Activated T-cell treated with anti-CD3 and anti-CD28 coated beads for 4 hours (primary cell): Measurements from ENCODE around the gene PARD3.

Source experiments
- DNase-seq: peaks from one replicate; pipeline ENCODE4 v3.0.0-alpha.2; 2020

The PARD3 gene

GRCh38 chr10:34480345-34480744, 334.8 kb downstream of the PARD3 start:
- DNase-seq: no peak

DNA sequence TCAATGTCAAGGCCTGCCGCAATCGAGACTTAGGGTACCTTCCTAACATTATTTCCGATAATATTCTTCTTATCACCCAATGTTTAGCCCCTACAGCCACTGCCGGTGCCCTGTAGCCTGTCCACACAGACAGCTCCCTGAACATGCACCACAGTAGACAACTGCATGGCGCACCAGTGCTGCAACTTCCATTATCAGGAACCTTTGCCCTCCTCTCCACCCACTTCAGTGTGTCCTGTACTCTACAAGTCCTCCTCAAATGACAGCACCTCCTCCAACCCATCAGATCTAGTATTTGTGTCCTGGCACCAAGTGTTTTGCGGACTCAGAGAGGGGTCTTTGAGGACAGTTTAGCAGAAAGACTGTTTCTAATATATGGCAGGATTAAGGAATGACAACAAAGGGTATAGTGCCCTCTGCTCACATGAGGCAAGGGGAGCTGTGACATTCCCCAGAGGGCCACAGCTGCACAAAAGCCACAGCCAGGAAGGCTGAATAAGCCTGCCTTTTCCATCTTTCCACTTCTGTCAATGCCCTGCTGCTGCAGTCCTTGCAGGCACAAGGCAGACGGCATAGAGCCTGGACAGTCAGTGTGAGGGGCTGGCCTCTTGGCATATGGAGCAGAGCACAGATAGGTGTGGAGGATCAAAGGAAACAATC, 335.4 kb downstream of the PARD3 start:
- DNase-seq: no peak

DNA sequence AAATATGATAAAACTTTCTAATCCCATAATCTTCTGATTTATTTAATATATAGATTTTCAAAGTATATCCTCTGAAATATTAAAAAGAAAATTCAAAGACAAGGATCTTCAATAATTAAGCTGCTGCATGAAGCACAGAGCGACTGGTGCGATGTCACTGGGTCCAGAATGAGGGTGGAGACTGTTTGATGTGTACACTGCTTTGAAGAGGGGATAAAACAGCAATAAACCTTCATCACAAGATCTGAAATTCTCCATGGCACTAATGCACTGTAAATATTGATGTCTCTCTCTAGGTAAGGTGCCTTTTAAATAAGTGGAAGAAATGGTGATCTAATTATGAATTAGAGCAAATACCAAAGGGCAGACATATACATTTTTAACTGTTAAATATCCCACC, 337.8 kb downstream of the PARD3 start:
- DNase-seq: no peak

DNA sequence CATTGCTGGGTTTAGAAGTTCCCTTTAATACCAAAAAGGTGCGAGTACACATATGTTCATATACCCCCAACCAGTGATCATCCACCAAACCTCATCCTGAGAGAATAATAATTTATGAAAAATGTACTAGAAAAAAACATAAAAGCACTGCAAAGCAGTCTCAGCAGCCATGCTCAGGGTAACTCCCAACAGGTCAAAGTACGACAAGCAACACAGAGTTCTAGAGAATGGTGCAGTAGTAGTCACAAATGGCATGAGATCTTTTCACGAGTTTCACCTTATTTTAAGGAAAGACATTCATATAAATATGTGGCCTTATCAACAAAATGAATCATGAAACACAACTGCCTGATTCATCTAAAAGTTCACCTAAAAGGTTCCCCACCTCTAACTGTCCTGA, 338.5 kb downstream of the PARD3 start:
- DNase-seq: no peak

DNA sequence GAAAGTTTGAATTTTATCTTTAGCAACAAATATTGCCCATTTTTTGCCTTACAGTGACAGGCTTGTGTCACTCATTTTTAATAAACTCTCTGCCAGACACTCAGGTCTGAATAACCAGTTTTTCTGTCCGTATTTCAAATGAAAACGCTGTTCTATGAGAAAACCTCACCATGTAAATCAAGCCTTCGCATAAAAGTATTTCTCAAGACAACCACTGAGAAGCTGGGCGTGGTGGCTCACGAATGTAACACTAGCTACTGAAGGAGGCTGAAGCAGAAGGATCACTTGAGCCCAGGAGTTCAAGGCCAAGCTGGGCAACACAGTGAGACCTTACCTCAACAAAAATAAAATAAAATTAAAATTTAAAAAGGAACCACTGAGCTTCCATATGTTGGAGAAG, 339.3 kb downstream of the PARD3 start:
- DNase-seq: no peak

DNA sequence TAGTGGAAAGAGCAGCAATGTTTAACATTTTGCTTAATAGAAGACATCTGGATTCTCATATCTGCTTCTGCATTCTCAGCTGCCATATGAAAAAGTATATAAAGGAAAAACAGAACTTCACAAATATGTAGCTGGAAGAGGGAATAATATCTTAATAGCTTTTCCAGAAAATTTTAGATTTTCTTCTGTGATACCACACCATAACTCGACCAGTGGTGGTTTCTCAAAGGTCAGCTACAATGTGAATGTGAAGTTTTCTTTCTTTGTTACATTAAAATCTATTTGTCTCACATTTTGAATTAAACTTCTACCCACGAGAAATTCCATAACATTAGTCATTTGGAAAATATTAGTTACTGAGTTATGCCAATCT, 339.8 kb downstream of the PARD3 start:
- no peak for DNase-seq

GRCh38 chr10:34474555-34475273, 340.4 kb downstream of the PARD3 start:
- DNase-seq: no peak

GRCh38 chr10:34474009-34474376, 341.1 kb downstream of the PARD3 start:
- no peak for DNase-seq

- no peak for DNase-seq
These were observed 341.7 kb downstream of the PARD3 start for GRCh38 chr10:34473174-34474008.

DNA sequence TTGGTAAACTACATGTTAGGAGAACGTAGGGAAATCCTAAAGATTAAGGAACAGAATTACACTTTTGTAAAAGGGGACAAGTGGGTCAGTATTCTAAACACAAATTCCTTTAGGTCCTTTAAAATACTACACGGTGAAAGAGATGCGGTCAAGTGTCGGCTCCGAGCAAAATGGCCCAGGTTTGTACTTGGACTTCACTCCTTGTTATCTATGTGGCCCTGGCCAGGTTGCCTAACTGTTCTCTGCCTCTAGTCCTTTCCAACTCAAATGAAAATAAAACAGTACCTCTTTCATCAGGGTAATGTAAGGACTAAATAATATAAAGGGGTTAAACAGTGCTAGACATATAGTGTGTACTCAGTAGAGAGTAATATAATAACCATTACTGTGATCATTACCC, 344.8 kb downstream of the PARD3 start:
- DNase-seq: no peak

DNA sequence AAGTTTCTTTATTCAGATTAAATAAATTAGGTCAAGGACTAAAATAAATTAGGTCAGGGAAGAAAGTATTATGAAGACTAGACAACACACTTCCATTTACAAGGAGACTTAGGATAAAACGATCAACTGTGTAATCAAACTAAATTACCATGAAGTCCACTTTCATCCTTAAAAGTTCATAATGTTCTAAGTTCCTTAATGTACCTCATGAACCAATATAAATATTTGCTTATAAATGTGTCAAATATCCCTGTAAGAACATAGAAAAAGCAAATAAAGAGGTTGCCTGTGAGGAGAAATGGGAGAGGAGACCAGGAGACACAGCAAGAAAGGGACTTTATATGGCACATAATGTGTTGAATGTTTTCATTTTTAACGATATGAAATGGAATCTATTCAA, 345.6 kb downstream of the PARD3 start:
- DNase-seq: no peak

- no peak for DNase-seq
These were observed 347.2 kb downstream of the PARD3 start for GRCh38 chr10:34467902-34468301.

GRCh38 chr10:34467364-34467763, 347.7 kb downstream of the PARD3 start:
- no peak for DNase-seq

GRCh38 chr10:34465678-34466077, 349.4 kb downstream of the PARD3 start:
- DNase-seq: no peak

DNA sequence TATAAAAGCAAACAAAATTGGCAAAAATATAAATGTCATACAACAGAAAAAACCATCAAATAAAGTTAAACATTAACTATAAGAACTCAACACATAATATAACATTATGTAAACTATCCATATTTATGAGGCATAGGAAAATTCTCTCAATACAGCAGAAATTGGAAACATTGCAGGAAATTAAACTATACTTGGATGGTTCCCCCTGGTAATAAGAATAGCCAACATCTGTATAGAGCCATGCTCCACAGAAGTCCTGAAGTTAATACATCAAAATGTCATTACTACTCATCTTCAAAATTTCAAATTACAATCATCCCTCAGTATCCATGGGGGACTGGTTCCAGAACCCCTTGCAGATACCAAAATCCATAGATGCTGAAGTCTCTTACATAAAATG, 350.5 kb downstream of the PARD3 start:
- DNase-seq: no peak

GRCh38 chr10:34464000-34464399, 351.1 kb downstream of the PARD3 start:
- no peak for DNase-seq

DNA sequence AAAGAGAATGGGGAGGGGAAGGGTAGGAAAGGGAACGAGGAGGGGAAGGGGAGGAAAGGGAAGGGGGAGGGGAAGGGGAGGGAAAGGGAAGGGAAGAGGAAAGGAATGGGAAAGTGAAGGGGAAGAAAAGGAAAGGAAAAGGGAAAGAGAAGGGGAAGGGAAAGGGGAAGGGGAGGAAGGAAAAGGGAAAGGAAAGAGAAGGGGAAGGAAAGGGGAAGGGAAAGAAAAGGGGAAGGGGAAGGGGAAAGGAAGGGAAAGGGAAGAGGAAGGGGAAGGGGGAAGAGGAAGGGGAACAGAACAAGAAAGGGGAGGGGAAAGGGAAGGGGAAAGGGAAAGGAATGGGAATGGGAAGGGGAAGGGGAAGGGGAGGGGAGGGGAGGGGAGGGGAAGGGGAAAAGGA, 352.1 kb downstream of the PARD3 start:
- no peak for DNase-seq

- DNase-seq: no peak
These were observed 353.0 kb downstream of the PARD3 start for GRCh38 chr10:34462056-34462455.

DNA sequence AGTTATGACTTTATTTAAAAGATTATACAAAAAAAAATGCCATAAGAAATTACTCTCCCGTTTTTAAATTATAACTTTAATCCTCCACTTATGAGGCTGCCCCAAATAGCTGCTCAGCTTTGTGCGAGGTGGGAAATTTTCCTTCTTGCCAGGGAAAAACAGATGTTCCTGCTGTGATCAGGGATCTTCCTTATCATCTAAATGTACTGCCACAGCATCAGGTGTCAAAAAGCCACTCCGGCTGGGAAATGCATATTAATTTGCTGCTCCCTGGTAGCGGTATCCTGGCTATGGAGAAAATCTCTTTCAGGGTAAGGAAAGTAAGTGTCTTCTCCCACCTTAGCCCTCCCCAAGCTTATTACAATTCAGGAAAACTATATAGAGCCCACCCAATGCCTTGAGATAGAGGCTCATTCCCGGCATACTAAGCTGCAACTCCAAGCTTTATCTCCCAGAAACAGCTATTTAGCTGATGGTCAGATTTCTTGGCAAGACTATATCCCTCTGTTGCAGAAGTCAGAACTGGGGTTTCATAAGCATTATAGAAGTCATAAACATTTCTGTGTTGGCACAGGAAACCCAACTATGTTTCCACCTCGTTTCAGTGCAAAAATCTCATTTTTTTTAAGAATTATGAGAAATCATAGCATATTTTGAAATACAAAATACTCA, 360.4 kb downstream of the PARD3 start:
- no peak for DNase-seq

GRCh38 chr10:34449836-34450235, 365.3 kb downstream of the PARD3 start:
- DNase-seq: no peak

DNA sequence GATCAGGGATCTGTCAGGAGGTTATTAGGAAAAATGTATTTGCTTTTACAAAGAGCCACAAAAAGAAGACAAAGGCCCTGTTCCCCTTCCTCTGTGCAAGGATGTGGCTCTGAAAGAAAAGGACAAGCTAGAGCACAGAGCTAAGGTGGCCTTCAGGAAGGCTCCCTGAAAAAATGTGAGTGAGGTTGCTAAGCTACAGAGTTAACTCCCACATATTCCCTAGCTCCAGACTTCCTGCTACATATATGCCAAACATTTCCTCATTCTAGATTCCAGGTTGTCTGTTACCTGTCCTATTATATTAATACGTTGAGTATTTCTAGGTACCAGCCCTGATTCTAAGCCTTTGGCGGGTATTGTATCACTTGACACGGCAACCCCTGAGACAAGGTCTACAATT, 369.0 kb downstream of the PARD3 start:
- no peak for DNase-seq

GRCh38 chr10:34444223-34445183, 370.6 kb downstream of the PARD3 start:
- no peak for DNase-seq
